T47D (cell line): Measurements from ENCODE around the gene KRT8.
A peak's percentile ranks its signal among the peaks of the same experiment; 100 is the strongest.
"Not testable (repeated sequence)": the region's sequence is repeated elsewhere in the genome, so short reads cannot be mapped to it uniquely, and the experiment has no call there.

Experiments used
- DNase-seq, 2 experiments: peaks; one replicate each; pipeline versions ENCODE4 v3.0.0 to v3.0.0-alpha.2; 2011 to 2012; ENCODE audit warnings: low read depth in 1 of 2, low spot score in 1 of 2
- JUND ChIP-seq: IDR thresholded peaks from 2 replicates; pipeline ENCODE4 v1.6.1; 2012; ENCODE audit warnings: low read depth
- in situ Hi-C: cut with HindIII; loops from 2 replicates; pipeline ENCODE4 v1.10.0; 2016; ENCODE audit warnings: low sequenced_read_pairs, low pct_unique_long_range_greater_than_20kb

The KRT8 gene

DNA sequence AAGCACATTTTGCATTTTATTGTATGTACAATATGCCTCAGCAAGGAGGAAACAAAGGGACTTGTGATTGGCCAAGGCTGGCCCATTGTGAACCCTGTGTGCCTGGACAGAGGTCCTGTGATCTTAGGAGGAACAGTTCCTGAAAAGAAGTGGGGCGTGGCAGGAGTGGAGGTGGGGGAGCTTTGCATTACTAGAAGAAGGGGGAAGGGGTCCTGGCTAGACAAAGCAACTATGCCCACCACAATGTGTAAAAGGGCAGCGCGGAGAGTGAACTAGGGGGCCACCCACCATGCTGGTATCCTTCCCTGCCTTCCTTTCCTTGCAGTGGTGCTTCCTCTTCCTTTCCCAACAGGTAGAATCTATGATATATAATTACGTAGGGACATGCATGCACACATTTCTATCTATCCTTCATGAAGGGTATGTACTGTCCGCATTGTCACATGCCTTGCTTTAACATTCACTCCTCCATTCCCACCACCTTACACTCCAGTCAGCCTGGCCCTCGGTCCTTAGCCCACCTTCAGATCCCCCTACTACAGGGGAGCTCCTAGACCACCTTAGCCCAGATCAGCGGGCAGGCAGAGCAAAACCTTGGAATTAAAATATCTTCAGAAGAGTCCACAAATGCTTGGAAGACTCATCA is 12.5 kb downstream of the KRT8 start:
- TF ChIP-seq JUND: no peak
- in situ Hi-C loops: no loop called here
- no peak for DNase-seq

DNA sequence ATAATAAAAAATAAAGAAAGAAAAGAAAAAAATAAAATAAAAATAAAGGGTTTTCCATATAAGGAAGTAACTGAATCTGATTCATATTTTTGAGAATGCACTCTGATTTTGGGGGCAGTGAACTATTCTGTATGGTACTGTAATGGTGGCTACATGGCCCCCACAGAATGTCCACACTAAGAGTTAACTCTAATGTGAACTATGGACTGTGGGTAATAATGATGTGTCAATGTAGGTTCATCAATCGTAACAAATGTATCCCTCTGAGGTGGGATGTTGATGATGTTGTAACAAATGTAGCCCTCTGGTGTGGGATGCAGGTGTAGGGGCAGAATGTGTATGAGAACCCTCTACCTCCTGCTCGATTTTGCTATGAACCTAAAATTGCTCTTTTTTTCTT is 13.8 kb downstream of the KRT8 start:
- no peak for DNase-seq
- TF ChIP-seq JUND: no peak
- in situ Hi-C loops: no loop called here

DNA sequence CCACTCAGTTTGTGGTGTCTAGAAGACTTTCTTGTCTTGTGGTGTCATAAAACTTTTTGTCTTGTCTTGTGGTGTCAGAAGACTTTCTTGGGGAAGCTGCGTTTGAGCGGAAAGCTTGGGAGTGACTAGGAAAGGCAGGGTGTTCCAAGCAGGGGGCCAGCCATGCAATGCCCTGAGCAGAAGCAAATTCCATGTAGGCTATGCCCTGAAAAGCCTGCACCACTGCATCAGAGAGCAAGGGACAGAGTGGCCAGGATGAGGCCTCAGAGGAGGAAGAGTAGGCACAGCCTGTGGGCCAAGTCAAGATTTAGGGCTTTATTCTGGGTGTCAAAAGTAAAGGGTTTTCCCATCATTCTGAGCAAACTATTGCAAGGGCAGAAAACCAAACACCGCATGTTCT is 14.5 kb downstream of the KRT8 start:
- DNase-seq: no peak
- in situ Hi-C loops: no loop called here
- no peak for TF ChIP-seq JUND

DNA sequence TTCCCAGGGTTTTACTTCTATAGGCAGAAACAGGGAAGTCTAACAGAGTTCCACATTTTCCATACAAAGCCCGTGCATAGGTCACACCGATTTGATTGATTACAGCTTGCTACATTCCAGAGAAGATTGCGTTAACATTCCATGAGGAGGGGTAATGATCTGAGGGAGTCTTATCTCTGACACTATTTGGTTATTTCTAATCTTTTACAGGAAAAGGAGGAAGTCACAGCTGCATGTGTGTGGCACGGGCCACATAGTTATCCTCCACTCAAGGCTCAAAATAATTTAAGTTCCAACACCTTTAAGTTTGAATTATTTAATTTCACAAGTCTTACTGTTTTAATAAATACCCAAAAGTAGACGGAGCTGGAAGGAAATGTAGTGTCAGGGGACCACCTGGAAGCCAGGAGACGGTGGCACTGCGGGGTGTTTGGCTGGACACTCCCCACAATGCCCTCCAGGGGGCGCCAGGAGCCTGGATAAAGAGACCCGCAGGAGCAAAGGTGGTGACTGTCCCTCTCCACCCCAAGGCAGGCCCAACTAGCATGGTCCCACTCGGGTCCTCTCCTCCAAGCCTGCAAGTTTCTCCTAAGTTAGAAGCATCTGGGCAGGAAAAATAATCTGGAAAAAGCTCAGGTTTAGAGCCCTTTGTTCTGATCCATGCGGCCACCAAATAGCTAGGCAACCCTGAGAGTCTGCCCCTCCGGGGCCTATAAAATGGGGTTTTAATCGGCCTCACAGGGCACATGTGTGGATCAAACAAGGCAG is 20.2 kb downstream of the KRT8 start:
- TF ChIP-seq JUND: no peak
- in situ Hi-C loops: no loop called here
- DNase-seq: peak; percentile 79 to 80

DNA sequence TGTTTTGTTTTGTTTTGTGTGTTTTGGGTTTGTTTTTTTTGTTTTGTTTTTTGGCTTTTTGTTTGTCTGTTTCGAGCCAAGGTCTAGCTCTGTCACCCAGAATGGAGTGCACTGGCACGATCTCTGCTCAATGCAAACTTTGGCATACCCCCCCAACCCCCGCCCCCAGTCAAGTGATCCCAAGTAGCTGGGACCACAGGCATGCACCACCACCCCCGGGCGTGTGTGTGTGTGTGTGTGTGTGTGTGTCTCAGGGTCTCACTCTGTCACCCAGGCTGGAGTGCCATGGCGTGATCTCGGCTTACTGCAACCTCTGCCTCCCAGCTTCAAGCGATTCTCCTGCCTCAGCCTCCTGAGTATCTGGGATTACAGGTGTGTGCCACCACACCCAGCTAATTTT is 24.4 kb downstream of the KRT8 start:
- DNase-seq, in situ Hi-C loops: not testable (repeated sequence)

DNA sequence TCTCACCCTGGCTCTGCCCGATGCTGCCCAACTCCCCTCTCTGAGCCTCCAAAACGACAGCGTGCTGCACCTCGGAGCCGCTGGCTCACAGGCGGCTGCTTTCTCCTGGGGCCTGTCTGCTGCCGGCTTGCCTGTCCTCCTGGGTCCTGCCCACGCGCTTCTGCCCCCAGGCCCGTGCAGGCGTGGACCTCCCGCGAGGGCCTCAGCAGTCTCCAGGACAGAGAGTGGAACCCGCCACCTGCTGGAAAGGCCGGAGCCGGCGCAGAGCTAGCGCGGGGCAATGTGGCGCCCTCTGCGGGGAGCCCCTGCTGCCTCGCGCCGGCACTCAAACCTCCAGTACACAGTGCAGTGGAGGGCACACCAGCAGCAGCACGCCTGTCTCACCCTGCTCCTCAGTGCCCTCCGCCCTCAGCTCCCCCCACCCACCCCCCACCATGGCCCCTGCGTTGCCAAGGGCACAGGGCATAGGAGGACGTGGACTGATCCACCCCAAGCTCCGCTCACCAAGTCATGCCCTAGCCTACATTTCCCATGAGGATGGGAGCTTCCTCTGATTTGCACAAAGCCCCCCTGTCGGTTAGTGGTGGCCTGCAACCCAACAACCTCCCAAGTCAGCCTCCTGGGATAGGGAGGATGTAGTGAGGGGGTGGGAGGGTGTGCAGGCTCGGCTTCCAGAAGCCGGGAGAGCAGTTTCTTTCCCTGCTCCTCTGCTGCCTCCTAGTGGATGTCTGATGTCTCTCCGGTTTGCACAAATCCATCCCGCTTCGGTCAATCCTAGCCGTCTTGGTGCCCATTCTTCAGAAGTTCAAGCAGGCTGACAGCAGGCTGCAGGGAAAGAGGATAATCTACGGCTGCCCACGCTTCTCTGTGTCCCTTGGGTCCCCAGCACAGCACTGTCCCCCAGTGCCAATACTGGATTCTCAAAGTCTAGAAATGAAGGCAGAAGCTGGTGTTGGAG is 25.2 kb downstream of the KRT8 start:
- TF ChIP-seq JUND: no peak
- DNase-seq: peak; percentile 92 to 94
- in situ Hi-C loops: no loop called here

DNA sequence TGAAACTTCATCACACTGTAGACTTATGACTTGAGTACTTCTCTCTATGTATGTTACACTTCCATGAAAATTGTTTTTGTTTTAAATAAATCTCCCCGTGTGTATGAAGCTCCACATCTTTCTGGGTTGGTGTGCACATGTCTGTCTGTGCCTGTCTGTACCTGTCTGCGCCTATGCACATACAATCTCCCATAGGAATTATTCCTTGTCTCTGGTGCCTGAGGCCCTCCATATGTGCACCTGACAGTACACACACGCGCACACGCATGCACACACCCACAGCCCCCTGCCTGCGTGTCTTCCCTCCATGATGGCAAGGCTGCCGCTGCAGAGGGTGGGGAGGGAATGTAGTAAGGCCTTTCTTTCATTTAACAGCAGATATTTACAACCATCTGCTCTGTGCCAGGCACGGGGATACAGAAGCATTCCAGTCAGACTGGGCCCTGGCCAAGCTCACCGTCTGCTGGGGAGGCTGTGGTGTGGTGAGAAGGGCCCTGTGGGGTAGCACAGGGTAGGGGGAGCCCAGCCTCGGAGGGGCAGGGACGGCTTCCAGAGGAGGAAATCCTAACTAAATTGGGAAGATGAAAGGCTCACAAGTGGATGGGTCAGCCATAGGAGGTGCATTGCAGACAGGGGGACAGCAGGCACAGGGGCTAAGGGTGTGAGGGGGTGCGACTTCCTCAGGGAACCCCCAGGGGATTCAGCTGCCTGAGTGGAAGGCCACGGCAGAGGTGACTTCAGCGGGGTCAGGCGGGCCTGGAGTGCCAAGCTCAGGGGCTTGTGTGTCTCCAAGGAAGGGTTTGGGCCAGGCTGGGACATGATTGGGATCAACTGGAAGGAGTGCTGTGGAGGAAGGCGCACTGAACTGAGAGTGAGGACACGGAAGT is 26.1 kb downstream of the KRT8 start:
- in situ Hi-C loops: no loop called here
- TF ChIP-seq JUND: no peak
- DNase-seq: no peak

DNA sequence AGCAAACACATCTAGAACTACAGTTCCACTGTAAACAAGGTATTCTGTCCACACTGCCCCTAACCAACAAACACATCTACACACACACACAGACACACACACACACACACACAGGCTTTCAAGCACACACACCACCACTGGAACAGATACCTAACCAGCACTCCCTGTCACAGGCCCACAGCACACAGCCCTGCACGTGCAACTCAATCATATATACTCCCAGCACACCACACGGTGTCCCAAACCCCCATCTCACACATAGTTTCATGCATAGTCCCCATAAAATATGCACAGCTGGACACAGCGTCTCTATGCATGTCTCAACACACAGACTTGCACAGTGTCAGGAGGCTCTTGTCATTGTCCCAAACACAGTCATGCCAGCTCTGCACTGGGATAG is 27.6 kb downstream of the KRT8 start:
- TF ChIP-seq JUND: no peak
- DNase-seq: no peak
- in situ Hi-C loops: no loop called here

DNA sequence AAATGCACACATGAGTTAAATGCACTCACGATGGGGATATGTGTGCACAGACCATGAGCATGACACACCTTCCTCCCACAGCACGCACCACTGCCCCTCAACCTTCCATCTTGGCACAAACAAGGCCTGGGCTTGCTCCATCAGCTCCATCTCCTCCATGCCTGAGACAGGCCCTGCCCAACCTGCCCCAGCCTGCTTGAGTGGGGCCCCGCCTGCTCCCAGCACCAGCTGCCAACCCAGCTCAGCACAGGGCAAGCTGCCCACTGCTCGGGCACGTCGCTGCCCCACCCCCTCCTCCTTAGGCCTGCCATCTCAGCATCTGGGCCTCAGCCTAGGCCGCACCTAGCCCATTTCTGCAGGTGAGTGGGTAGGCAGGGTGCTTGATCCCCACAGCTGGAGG is 28.5 kb downstream of the KRT8 start:
- DNase-seq: no peak
- TF ChIP-seq JUND: no peak
- in situ Hi-C loops: no loop called here

DNA sequence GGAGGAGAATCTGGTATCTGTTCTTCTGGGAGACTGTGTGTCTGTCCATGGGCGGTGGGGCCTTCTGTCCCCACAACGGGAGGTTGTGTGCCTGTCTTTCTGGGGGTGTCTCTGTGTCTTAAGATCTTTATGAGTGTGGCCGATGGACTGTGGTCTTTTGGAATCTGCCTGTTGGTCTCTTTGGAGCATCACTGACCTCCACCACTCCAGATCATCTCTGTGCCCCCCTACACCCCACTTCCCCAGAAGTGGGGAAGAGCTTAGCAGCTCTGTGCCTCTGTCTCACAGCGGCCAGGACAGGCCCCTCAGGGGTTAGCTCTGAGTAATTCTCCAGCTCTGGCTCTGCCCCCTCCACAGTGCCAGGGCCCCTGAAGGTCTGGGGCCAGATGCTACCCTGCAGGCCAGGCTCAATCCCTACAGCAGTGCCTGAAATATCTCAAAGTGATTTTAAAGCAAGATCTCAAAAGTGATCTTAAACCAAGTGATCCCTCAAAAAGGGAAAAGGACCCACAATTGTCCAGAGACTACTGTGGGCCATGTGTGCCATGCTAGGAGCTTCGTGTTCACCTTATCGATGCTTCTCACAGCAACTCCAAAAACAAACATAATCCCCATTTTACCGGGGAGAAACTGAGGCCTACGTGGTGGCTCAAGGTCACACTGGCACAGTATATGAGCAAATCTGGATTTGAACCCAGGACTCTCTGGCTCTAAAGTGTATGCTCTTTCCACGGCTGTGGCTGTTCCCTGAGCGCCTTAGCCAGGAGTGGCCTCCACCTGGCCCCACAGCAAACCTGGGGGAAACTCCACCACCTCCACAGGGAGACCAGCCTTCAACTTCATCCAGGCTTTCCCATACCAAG is 30.1 kb downstream of the KRT8 start:
- DNase-seq: no peak
- no peak for TF ChIP-seq JUND
- in situ Hi-C loops: no loop called here

DNA sequence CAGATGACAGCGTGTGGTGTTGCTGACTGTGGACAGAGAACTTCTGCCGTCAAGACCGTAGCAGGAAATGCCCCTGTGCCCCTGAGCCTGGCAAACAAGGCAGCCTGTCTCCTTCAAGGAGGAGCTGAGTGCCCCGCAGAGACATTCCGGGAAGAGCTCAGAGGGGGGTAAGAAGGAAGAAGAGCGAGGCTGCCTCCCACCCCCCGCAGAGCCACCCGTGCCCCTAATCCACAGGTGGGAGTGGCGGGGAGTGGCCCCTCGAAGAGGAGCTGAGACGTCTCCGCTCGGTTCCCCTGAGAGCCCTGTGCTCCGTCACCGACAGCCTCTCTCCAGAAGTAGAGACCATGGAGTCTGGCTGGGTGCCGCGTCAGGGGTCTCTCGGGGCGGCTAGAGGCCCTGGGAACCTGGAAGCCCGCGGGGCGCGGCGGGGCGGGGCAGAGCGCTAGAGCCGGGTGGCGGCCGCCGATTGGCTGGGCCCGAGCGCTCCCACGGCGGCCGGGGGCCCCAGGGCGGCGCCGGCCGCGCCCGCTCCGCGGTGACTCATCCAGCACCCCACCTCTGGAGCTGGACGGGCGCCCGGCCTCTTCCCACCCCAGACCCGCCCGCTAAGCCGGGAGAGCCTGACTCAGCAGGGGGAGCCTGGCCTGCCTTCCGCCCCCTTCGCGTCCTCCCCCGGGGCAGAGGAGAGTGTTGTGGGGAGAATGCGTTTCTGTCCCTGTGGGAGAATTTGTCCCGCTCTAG is 30.9 kb downstream of the KRT8 start:
- in situ Hi-C loops: no loop called here

More for the DNA sequence above, 30.9 kb downstream of the KRT8 start:
- TF ChIP-seq JUND: no peak
- DNase-seq: no peak
